K562 (cell line): ENCODE measurements around the gene SPRN. TPM values are rescaled to one million over a fixed set of nuclear protein-coding genes. Genes with fewer than 3 reads are reported as not detected.

Experiments used
- ATAC-seq: fragments of 200-7000 bp; cut with Tn5 transposase; 3 replicates; pipeline ENCODE4 v1.9.1; 2020; ENCODE audit warnings: moderate library complexity
- BruUV-seq: library from RNA; stranded (reverse); fragments of 400-500 nt; replicated peaks from 2 replicates; lab custom pipeline; 2021; lab: Mats Ljungman, UMichigan
- CTCF ChIA-PET: fragments of 300-600 bp; formaldehyde crosslinking; extraction: SDS; loops from one replicate; lab custom pipeline; 2021; ENCODE audit warnings: low intra/inter-chr PET ratio; lab: Yijun Ruan, JAX
- POLR2A ChIA-PET: fragments of 300-600, 350-650 bp; sonication (Branson Sonifier 250); formaldehyde crosslinking; extraction: SDS; loops from one replicate; lab custom pipeline; 2021; ENCODE audit warnings: antibody characterized with exemption, inconsistent platforms; lab: Yijun Ruan, JAX
- DNase-seq, 4 experiments: peaks; one replicate each; pipeline versions ENCODE4 v3.0.0 to v3.0.0-alpha.2; 2011 to 2018; ENCODE audit warnings: low spot score in 3 of 4, mixed read lengths in 3 of 4; ENCODE audit errors: extremely low read depth in 1 of 4
- FAIRE-seq: peaks from 2 replicates; lab custom pipeline; 2011; peaks lifted over from hg19 to GRCh38; lab: Jason Lieb, UNC
- H2AFZ ChIP-seq: 2 replicates; pipeline ENCODE4 v1.6.0; 2011; ENCODE audit warnings: low read depth, low read length, control low read depth, inconsistent platforms
- H3K27ac ChIP-seq: fragments of 200-600 bp; 3 replicates; pipeline ENCODE4 v1.8.0; 2011; ENCODE audit warnings: low read depth, mild to moderate bottlenecking, control low read depth, inconsistent platforms, low read length, moderate library complexity, mixed read lengths; ENCODE audit errors: extremely low read depth
- H3K27me3 ChIP-seq, 2 experiments: fragments of 300-600 bp in 1 of 2; 2 replicates in 1 of 2; 3 replicates in 1 of 2; pipeline versions ENCODE4 v1.6.0 to v1.8.0; 2011; ENCODE audit warnings: inconsistent platforms in 2 of 2, low read length in 2 of 2, mild to moderate bottlenecking in 1 of 2, mixed read lengths in 1 of 2, moderate library complexity in 1 of 2; ENCODE audit not compliant: control insufficient read depth in 2 of 2, insufficient read depth in 2 of 2
- H3K36me3 ChIP-seq: fragments of 300-600 bp; 3 replicates; pipeline ENCODE4 v1.8.0; 2011; ENCODE audit warnings: mild to moderate bottlenecking, low read length, inconsistent platforms; ENCODE audit not compliant: control insufficient read depth, insufficient read depth
- H3K4me1 ChIP-seq, 2 experiments: fragments of 200-600 bp in 1 of 2; replicated peaks in 1 of 2; 2 replicates in 1 of 2; 3 replicates in 1 of 2; pipeline versions ENCODE4 v1.5.1 to v1.8.0; 2011; ENCODE audit warnings: inconsistent platforms in 2 of 2, low read length in 2 of 2, mild to moderate bottlenecking in 1 of 2, mixed read lengths in 1 of 2, moderate library complexity in 1 of 2; ENCODE audit not compliant: control insufficient read depth in 2 of 2, insufficient read depth in 2 of 2
- H3K4me2 ChIP-seq: 2 replicates; pipeline ENCODE4 v1.6.1; 2011; ENCODE audit warnings: low read length, control low read depth, inconsistent platforms, mixed read lengths; ENCODE audit not compliant: insufficient read depth
- H3K4me3 ChIP-seq: fragments of 200-600 bp; sonication (generic), shearing (Covaris generic); 2 replicates; pipeline ENCODE4 v1.5.1; 2016; ENCODE audit warnings: control low read depth, inconsistent platforms
- H3K79me2 ChIP-seq: fragments of 200-600 bp; 3 replicates; pipeline ENCODE4 v1.8.0; 2011; ENCODE audit warnings: low read length, inconsistent platforms; ENCODE audit not compliant: control insufficient read depth, insufficient read depth
- H3K9ac ChIP-seq, 2 experiments: 2 replicates each; pipeline versions ENCODE4 v1.6.0 to v1.6.1; 2011; ENCODE audit warnings: low read depth in 2 of 2, low read length in 2 of 2, control low read depth in 1 of 2, inconsistent platforms in 1 of 2, mild to moderate bottlenecking in 1 of 2, mixed read lengths in 1 of 2; ENCODE audit not compliant: insufficient read depth in 1 of 2
- H3K9me1 ChIP-seq: one replicate; pipeline ENCODE4 v1.6.0; 2011; ENCODE audit warnings: inconsistent platforms, mild to moderate bottlenecking, low read length, moderate library complexity; ENCODE audit not compliant: control insufficient read depth, insufficient read depth
- H3K9me3 ChIP-seq: replicated peaks from 2 replicates; pipeline ENCODE4 v1.5.1; 2011; ENCODE audit warnings: low read depth, low read length, inconsistent platforms; ENCODE audit not compliant: control insufficient read depth, insufficient read depth
- H4K20me1 ChIP-seq: replicated peaks from 2 replicates; pipeline ENCODE4 v1.6.1; 2011; ENCODE audit warnings: low read length, inconsistent platforms, mixed read lengths; ENCODE audit not compliant: control insufficient read depth, insufficient read depth
- HDAC8 ChIP-seq: fragments of 450-650 bp; IDR thresholded peaks from 2 replicates; pipeline ENCODE4 v1.6.1; 2016; ENCODE audit warnings: mild to moderate bottlenecking, missing genetic modification characterization, moderate library complexity, missing compliant biosample characterization
- HIVEP1 ChIP-seq: fragments of 250-450 bp; sonication (Bioruptor Pico); IDR thresholded peaks from 2 replicates; pipeline ENCODE4 v1.4.0; 2020; ENCODE audit warnings: mild to moderate bottlenecking
- IRF1 ChIP-seq: sonication (generic); formaldehyde crosslinking; IDR thresholded peaks from 2 replicates; pipeline ENCODE4 v1.8.0; 2022; ENCODE audit warnings: missing genetic modification reagents, mild to moderate bottlenecking, borderline replicate concordance
- NCOA6 ChIP-seq: fragments of 450-650 bp; IDR thresholded peaks from 2 replicates; pipeline ENCODE4 v1.6.1; 2017; ENCODE audit warnings: mild to moderate bottlenecking
- POLR2A ChIP-seq: fragments of 450-650 bp; conservative IDR thresholded peaks from 2 replicates; pipeline ENCODE4 v1.6.1; 2016
- TAF15 ChIP-seq: fragments of 200-400 bp; formaldehyde crosslinking; IDR thresholded peaks from 2 replicates; pipeline ENCODE4 v1.6.1; 2017; ENCODE audit warnings: mild to moderate bottlenecking, low read depth, low read length, moderate library complexity
- TEAD1 ChIP-seq, 2 experiments: fragments of 450-650 bp in 1 of 2; sonication (generic) in 1 of 2; formaldehyde crosslinking; IDR thresholded peaks; 2 replicates each; pipeline versions ENCODE4 v1.4.0 to v1.8.0; 2020 to 2022; ENCODE audit warnings: mild to moderate bottlenecking in 2 of 2, missing genetic modification reagents in 1 of 2
- ZFPM2 ChIP-seq: fragments of 250-450 bp; sonication (Bioruptor Pico); IDR thresholded peaks from 2 replicates; pipeline ENCODE4 v1.5.1; 2022; ENCODE audit warnings: mild to moderate bottlenecking
- ZNF212 ChIP-seq: fragments of 450-650 bp; formaldehyde crosslinking; IDR thresholded peaks from 2 replicates; pipeline ENCODE4 v1.4.0; 2020; ENCODE audit warnings: mild to moderate bottlenecking
- ZNF408 ChIP-seq: fragments of 250-450 bp; sonication (Bioruptor Pico); IDR thresholded peaks from 2 replicates; pipeline ENCODE4 v1.4.0; 2020; ENCODE audit warnings: low read depth, mild to moderate bottlenecking, moderate library complexity
- WGBS: fragments of 100-300 bp; shearing (Covaris generic); methylation state at CpG from one replicate; pipeline ENCODE4 v1.1.6; 2016; ENCODE audit warnings: low coverage, mixed read lengths; ENCODE audit not compliant: insufficient coverage; ENCODE audit errors: missing lambda C conversion rate; 5-methylcytosine and 5-hydroxymethylcytosine counted together
- in situ Hi-C: fragments of 300-500 bp; cut with MboI; formaldehyde crosslinking; loops from 4 replicates; pipeline ENCODE4 v1.15.0; 2018; ENCODE audit warnings: inconsistent platforms, mixed read lengths
- intact Hi-C: fragments of 100-400 bp; cut with micrococcal nuclease; formaldehyde crosslinking; loops from 2 replicates; pipeline ENCODE4 v1.14.2; 2022
- polyA plus RNA-seq, 8 experiments: library from polyadenylated mRNA; depleted of rRNA in 4 of 8; stranded (reverse) in 5 of 8; unstranded in 3 of 8; fragments of >200 nt; fragmentation: Nextera tagmentation in 2 of 8; fragmentation: Illumina TruSeq in 1 of 8; extraction: Ambion mirVana in 2 of 8; extraction: Trizol in 1 of 8; gene quantifications; 2 replicates each; pipeline versions ENCODE4 v1.2.1 to v1.2.3, GENCODE V29; 2011 to 2014; ENCODE audit warnings: inconsistent platforms in 1 of 8, missing spikeins in 1 of 8
- total RNA-seq, 7 experiments: library from RNA; depleted of rRNA in 6 of 7; stranded (reverse); fragments of >200 nt in 6 of 7; fragmentation: Illumina TruSeq in 2 of 7; extraction: Trizol in 2 of 7; gene quantifications; 2 replicates each; pipeline versions ENCODE4 v1.2.1 to v1.2.3, GENCODE V29; 2011 to 2021; ENCODE audit warnings: low replicate concordance in 1 of 7

SPRN gene
- total and polyA plus RNA-seq, 9 of the 15 experiments (the other 6 are each of a cell fraction or from before 2014, with no cell fraction given) = 0.04 TPM; not detected in 8

DNA sequence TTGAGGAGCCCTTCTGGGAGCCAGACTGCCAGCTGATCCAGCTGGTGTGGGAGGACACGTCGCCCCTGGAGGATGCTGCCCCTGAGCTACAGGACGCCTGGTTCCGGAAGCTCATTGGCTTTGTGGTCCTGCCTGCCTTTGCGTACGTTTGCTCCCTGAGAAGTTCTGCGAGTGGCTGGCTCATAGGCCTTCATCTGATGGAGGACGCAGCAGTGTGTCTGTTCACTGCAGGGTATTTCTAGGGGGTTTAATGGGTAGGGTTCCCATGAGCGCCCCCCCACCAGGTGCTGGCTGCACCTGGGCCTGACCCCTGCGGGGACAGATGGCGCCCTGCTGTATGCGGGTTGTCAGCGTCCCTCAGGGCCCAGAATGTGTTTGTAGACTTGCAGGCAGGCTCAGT, 40.4 kb downstream of the SPRN start:
- TF ChIP-seq TAF15 (no peak), HDAC8 (tag) (no peak), TEAD1 (CRISPR knock-in tag; IDR thresholded peaks at IDR 0.05) (no peak), NCOA6 (no peak), IRF1 (CRISPR knock-in tag) (no peak), ZNF408 (no peak), ZNF212 (CRISPR knock-in tag) (no peak), POLR2A (no peak), ZFPM2 (CRISPR knock-in tag) (no peak), HIVEP1 (CRISPR knock-in tag) (no peak)
- TF ChIP-seq, all 486 proteins: peak for 0
- no peak overlapping the region for H3K27ac ChIP-seq
- WGBS = 53% methylated on average over 7 of the region's 13 CpGs
- no peaks in the 10 kb centered on the region for H3K9me3 ChIP-seq
- H3K4me1 ChIP-seq = peaks cover 0 to 30% of the 10 kb centered on the region in 2 experiments; a peak in 3 of 5 replicates
- no peaks in the 10 kb centered on the region for H3K36me3 ChIP-seq
- POLR2A ChIA-PET = interaction anchor here (0.6 kb wide), 1 partner anchor 116 kb away, joined by 4 read pairs; no protein-coding TSS in a partner anchor
- H3K4me3 ChIP-seq = no peak overlapping the region
- H3K79me2 ChIP-seq = no peaks in the 10 kb centered on the region; the same call in 2 of the 3 replicates
- H3K27me3 ChIP-seq = no peaks in the 10 kb centered on the region
- no peaks in the 10 kb centered on the region for H3K9me1 ChIP-seq
- CTCF ChIA-PET = no interaction called here
- no peaks in the 10 kb centered on the region for H4K20me1 ChIP-seq
- no peak overlapping the region for H3K4me2 ChIP-seq
- intact Hi-C loops (no loop called here), in situ Hi-C loops (no loop called here)
- ATAC-seq (no peak), FAIRE-seq (no peak), DNase-seq (no peak)
- BruUV-seq = no TSS peak
- H2AFZ ChIP-seq = no peak overlapping the region
- peak overlapping the region in 1 of 2 experiments; percentile 45; a peak in 1 of 4 replicates for H3K9ac ChIP-seq
